ENCODE measurements around the gene LPIN1.

LPIN1 gene

GRCh38 chr2:11764359-11764758 lies 17.9 kb downstream of the LPIN1 start:
- DNase-seq (ENCODE audit: low read depth) = no peak
- no peak for TF ChIP-seq CTCF (conservative IDR thresholded peaks at IDR 0.05; ENCODE audit: low read depth, low read length)

GRCh38 chr2:11764920-11765319 lies 18.5 kb downstream of the LPIN1 start:
- no peak overlapping the region for H3K4me3 ChIP-seq (ENCODE audit: low read length)
- DNase-seq (ENCODE audit: low read depth) = no peak
- TF ChIP-seq CTCF (conservative IDR thresholded peaks at IDR 0.05; ENCODE audit: low read depth, low read length) = no peak

More at GRCh38 chr2:11764359-11764758, 17.9 kb downstream of the LPIN1 start:
- H3K4me3 ChIP-seq (ENCODE audit: low read length) = no peak overlapping the region

- H3K4me3 ChIP-seq (ENCODE audit: low read length) = no peak overlapping the region
- DNase-seq (ENCODE audit: low read depth) = no peak
- no peak for TF ChIP-seq CTCF (conservative IDR thresholded peaks at IDR 0.05; ENCODE audit: low read depth, low read length)
Measured at GRCh38 chr2:11765501-11765900, 19.1 kb downstream of the LPIN1 start.

- no peak for TF ChIP-seq CTCF (conservative IDR thresholded peaks at IDR 0.05; ENCODE audit: low read depth, low read length)
- no peak for DNase-seq (ENCODE audit: low read depth)
- no peak overlapping the region for H3K4me3 ChIP-seq (ENCODE audit: low read length)
Measured at GRCh38 chr2:11766016-11766415, 19.6 kb downstream of the LPIN1 start.

GRCh38 chr2:11767779-11768178 lies 21.3 kb downstream of the LPIN1 start:
- H3K4me3 ChIP-seq (ENCODE audit: low read length) = no peak overlapping the region
- TF ChIP-seq CTCF (conservative IDR thresholded peaks at IDR 0.05; ENCODE audit: low read depth, low read length) = no peak
- DNase-seq (ENCODE audit: low read depth) = no peak

GRCh38 chr2:11768946-11769345 lies 22.5 kb downstream of the LPIN1 start:
- no peak overlapping the region for H3K4me3 ChIP-seq (ENCODE audit: low read length)
- TF ChIP-seq CTCF (conservative IDR thresholded peaks at IDR 0.05; ENCODE audit: low read depth, low read length) = no peak
- no peak for DNase-seq (ENCODE audit: low read depth)

GRCh38 chr2:11769516-11769915 lies 23.1 kb downstream of the LPIN1 start:
- no peak for TF ChIP-seq CTCF (conservative IDR thresholded peaks at IDR 0.05; ENCODE audit: low read depth, low read length)
- DNase-seq (ENCODE audit: low read depth) = no peak
- H3K4me3 ChIP-seq (ENCODE audit: low read length) = no peak overlapping the region
